HG03139 (cell line): ENCODE measurements around the gene BRD9.
"Not testable (repeated sequence)": the region's sequence is repeated elsewhere in the genome, so short reads cannot be mapped to it uniquely, and the experiment has no call there.

Experiments
- ATAC-seq: cut with Tn5 transposase; IDR thresholded peaks from one replicate; pipeline ENCODE4 v1.9.1; 2021; ENCODE audit not compliant: unreplicated experiment

Gene BRD9

DNA sequence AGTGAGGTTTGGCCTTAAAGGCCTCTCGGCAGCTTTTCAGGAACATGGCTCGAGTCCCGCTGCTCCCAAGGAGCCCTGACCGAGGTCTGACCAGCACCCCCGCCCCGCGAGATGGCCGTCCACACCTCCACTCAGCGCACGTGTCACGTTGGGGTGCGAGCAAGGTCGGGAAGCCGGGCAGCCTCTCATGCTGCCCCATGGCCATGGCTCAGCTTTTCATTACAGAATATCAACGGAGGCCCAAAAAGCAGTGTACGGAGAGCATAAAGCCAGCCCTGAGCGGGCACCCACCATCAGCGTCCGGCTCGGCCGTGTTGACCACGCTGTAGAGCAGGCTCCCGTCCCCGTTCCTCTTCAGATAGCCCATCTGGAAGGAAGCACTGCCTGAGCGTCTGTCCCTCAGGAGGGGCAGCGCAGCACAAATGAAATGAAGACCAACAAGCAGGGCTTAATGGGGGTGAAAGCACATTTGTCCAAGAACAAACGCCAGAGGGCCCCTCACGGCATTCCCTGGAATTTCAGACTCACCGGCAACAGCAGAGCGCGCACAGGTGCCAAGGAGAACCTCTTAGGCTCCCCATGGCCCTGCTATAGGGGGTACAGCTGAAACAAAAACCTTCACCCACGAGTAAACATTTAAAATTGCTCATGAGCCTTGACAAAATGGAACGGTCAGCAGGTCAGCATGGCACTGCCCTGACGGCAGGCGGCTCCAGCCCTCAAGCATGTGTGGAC, 11.6 kb downstream of the BRD9 start:
- no peak for ATAC-seq

DNA sequence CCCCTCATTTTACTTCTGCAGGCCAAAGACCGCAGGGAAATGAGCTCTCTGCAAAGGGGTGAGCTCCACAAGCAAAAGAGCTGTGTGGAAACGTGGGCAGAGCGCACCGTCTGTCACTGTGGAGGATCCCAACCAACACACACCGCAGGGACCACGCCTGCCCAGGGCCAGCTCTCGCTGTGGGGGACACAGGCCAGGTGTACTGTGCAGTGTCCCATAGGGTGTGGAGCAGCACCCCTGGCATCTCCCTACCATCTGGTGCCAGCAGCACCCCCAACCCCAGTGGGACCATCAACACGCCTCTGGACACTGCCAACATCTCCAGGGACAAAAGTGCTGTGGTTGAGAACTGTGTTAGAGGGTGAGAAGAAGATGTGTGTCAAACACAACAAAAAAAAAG, 13.9 kb downstream of the BRD9 start:
- not testable (repeated sequence) for ATAC-seq

DNA sequence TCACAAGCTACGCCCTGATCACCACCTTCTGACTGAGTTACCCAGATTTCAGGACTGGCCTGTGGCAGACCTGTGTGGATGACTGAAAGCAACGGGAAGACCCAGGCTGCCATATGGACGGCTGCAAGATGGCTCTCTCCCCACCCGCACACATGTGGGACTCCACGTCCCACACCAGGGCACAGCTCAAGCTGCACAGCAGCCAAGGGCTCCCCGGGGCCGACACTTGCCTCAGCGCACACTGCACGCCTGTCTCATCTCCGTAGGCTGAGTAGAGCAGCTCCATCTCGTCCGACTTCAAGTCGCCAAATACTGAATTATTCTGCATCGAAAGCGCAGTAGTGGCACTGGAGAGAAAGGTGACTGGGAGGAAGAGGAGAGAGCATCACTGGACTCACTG, 14.5 kb downstream of the BRD9 start:
- no peak for ATAC-seq

DNA sequence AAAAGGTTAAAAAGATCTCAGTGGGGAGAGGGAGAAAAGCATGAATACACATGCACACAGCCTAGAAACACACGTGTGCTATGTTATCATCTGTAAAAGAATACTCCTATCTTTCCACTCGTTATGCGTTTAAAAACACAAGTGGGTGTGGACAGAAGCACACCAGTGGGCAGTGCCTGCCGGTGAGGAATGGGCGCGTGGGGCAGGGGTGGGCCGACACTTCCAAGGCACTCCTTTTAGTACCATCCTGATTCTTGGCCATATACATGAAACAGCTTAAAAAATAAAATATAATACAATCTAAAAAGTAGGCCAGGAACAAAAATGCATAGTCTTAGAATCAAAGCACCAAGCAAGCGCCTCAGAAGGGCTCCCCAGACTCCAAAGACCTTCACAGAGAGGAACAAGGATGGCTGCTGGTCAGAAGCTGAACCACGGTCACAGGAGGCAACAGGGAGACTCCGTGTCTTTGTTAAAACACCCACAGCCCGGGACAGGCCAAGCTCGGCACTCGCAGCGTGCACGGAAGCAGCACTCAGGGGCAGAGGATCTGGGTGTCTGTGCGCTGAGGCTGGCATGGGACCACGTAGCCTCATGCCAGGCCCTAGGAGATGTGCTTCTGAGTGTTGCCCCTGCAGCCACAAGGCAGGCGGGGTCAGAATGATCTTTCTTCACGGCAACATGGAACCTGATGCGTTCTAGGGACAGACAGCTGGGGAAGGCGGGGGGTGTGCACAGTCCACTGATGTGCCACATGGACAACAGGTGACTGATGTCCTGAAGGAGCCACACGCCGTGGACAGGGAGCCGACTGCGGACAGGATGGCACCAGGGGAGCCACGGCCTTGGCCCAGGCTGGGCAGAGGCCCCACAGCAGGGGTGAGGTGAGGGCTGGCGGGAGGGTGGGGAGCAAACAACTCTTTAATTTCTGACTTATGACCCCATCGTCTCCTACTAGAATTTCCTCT, 15.9 kb downstream of the BRD9 start:
- no peak for ATAC-seq

DNA sequence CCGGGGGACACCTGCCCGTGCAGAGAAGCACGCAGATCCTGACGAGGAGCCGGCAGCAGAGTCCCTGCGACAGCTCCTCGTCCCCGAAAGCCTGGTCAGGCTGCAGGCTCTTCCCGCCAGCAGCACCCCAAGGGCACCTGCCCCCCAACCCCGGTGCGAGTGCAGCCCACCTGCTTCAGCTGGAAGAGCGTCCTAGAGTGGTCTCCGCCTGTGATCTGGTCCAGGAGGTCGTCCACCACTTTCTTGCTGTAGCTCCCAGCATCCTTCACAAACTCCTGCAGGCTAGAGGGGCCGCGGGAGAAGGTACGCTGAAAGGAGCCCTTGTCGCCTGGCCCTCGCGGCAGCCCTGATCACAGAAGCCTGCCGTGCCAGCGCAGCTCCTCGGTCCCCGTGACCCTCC, 16.7 kb downstream of the BRD9 start:
- no peak for ATAC-seq

DNA sequence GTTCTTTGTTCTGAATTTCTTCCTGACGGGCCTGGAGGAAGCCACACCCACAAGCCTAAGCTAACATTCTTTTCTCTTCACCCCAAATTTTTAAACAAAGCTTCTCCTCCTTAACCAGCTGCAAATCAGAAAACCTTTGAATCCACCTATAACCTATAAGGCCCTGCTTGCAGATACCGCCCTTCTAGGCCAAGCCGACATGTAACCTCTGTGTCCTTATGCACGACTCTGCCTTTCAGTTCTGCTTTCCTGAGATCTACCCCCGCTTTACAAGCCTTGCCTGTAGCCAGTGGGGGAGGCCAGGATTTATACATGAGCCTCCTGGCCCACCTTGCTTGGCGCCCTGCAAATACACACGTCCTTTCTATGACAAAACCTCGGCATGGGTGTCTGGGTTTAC, 19.3 kb downstream of the BRD9 start:
- ATAC-seq = no peak

DNA sequence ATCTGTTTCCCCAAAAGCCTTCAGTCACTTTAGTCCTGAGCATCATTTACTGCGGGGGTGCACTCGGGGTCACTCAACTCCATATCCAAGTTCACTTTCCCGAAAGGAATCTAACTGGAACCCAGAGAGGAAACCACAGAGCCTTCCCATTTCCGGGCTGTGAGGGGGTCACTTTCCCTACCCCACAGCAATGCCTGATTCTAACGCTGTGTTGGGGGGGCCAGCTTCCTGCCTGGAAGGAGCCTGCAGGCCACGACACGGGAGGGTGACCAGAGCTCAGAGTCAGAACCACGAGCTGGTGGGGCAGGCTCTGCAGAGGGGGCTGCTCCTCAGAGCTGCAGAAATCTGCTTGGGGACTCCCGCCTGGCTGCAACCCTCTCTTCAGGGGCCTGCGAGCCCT, 20.3 kb downstream of the BRD9 start:
- no peak for ATAC-seq

DNA sequence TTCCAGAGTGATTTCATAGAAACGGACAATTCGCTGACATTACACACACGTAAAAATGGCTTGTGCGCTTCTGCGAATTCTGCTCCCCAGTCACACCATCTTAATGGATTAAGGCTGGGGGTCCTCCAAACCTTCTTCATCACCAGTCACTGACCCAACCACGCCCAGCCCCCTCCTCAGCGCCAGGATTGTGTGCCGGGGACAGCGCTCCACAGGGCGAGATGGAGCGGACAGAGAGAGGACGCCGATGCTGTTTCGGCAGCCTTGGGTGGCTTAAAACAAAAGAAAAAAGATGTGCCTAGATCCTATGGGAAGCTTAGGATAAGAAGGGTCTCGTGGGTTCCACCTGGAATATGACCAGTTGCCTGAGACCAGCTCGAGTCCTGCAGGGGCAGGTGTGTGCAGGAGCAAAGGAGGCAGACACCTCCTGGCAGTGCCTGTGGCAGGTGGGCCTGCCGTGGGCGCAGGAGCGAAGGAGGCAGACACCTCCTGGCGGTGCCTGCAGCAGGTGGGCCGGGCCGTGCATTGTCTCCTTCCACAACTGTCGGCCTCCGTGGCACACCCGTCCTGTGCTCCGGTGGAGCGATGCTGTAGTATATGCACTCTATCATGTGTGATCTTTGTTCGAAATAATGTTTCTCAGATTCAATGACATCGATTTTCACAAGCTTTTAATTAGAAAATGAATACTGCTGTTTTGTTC, 20.9 kb downstream of the BRD9 start:
- ATAC-seq = no peak

DNA sequence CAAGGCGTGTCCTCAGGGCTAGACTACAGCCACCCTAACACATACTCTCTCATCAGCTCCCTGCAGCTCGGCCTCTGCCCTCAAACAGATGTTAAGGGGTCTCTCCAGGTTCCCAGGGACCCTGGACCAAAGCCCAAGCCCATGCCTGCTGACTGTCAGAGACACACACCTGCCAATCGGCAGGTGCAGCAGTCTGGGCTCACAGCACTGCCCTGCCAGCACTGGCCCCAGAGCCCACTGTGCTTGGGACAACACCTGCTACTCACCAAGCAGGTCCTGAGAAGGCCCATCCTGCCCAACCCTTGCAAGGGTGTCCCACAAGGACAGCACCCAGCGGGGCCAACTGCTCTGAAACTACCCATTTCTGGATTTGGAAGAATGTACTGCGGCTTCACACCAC, 21.6 kb downstream of the BRD9 start:
- no peak for ATAC-seq

DNA sequence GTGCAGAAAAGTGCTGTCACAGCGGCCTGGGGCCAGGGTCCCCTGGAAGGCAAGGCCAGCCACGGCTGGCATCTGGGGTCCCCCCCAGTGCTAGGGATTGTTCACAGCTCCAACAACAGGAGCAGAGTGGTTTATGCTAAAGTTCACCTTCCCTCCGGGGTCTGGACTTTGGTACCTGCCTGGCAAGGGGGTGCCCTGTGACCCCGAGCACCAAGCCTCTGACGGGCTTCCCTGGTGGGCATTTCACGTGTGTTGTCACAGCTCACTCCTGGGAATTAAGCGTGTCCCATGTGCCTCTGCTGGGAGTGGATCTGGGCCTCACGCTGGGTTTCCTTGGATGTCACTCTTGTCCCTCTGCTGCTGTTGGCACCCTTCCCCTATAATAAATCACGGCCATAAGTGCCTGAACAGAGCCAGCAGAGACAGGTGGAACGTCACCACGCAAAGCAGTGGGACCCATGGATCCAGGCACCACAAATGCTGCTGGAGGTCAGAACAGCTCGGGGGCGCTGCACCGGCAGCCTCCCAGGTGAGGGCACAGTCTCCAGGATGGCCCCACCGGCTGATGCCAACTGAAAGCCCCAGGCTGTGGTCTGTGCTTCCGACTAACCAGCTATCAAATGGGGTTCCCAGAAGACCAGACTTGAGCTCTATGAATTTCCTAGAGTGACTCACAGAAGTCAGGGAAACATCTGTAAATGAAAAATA, 24.0 kb downstream of the BRD9 start:
- ATAC-seq = no peak

DNA sequence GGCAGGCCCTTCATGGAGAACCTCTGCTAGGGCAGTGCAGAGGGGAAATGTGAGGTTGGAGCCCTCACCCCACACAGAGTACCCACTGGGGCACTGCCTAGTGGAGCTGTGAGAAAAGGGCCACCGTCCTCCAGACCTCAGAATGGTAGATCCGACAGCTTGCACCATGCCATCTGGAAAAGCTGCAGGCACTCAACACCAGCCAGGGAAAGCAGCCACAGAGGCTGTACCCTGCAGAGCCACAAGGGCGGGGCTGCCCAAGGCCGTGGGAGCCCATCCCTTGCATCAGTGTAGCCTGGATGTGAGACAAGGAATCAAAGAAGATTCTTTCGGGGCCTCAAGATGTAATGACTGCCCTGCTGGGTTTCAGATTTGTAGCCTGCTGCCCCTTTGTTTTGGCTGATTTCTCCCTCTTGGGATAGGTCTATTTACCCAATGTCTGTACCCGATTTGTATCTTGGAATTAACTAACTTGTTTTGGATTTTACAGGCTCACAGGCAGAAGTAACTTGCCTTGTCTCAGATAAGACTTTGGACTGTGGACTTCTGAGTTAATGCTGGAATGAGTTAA, 25.2 kb downstream of the BRD9 start:
- ATAC-seq = no peak

DNA sequence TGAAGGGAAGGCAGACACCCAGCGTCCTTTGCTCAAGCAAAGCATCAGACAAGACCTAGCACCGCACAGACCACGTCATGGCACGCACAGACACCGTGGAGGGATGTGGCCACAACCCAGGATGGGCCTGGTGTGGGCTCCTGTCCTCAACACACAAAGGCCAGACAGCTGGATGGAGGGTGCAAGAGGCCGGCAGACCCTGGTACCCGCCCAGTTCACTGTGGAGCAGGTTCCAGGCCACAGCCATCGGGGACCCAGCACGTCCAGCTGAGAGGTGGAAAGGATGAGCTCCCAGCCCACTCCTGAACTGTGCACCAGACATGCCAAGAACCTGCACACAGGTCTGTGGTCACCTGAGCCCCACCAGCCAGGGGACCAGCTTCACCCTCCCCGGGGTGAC, 26.8 kb downstream of the BRD9 start:
- ATAC-seq = no peak

DNA sequence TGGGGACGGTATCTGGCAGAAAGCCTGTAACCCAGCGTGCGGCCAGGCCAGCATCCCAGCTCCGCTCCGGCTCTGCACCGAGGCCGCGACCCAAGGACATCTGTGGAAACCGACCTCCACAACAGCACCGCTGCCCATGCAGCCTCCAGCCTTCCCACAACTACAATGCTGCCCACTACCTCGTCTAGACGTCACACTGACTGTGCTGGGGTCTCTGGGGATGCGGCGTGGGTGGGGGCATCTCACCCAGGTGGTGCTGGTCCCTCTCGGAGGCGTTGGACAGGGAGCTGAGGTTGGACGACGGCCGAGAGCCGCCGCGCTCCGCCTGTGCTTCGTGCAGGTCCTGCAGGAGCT, 27.5 kb downstream of the BRD9 start:
- ATAC-seq = no peak

DNA sequence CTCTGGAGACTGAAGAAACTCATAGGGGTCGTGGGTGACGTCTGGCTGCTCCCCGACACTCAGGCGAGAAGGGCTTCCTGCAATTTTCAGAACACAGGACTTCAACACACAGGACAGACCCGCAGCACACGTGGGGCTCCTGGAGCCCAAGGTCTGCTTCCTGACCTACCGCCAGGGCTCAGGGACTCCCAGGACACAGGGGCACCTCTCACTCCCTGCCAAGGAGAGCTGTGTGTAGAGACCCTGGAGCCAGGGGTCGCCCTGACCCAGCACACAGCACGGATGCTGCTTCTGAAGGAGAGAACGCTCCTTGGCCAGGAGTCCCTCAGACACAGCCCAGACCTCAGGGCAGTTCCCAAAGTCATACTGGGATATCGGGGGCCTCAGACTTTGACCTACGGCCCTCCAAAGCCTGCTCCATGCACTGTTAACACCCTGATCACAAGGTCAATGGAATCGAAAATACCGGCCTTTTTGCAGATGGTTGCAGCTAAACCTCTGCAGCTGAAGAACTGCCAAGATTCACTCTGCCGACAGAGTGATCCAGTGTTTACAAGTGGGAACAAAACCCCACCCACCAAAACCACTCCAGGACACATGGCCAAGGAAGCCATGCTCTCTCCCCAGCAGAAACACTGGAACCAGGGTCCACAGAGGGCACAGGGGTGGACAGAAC, 28.0 kb downstream of the BRD9 start:
- ATAC-seq = no peak

DNA sequence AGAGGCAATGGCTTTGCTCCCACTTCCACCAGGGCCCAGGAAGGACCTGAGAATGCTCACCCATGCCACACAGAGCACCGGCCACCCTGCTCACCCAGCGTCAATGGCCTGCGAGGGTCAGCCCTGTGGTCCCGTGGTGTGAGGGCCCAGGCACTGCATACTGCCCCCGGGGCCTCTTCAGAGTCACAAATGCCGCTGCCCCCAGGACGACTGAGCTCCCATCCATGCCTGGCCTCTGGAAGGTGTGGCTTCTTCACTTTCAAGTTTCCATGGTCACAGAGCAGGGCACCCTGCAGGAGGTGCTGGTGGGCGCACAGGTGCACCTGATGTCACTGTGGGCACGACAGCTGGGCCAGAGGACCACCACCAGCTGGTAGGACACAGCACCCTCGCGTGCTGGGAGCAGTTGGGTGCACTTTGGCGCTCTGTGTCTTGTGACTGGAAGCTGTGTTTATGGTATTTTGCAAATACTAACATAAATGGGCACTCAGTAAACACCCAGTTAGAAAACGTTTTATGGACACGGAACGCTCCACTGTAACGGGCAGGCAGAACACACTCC, 29.3 kb downstream of the BRD9 start:
- no peak for ATAC-seq

DNA sequence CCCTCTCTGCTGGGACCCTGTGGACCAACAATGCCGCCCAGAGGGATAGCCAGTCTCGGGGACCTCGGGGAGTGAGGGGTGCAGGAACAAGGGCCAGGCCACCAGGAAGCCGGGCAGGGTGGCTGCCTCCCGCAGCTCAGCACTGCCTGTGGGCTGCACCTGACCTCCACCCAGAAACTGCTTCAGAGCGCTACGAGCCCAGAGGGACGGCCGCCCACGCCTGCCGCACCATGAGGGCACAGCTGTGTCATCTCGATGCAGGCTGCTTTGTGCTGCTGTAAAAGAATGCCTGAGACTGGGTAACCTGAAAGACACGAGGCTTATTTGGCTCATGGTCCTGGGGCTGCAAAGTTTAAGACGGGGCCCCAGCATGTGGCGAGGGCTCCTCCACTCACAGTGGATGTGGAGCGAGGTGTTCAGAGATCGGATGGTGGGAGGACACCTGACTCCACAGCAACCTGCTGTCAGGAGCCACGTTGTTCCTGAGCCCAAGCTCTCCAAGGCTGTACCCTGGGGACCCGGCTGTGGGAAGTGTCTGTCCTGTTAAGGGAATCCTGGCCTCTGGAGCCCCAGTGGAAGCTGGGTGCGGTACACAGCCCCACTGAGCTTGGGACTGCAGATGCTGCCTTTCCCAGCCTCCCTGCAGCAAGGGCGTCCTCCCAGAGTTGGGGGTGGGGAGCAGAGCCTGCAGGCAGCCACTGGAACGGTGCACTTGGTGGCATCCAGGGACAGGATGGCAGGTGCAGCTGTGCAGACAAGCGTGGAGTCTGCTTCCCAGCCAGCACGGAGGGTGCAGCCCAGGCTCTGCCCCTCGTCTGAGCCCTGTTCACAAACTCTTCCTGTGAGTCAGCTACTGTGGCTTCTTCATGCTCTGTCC, 30.0 kb downstream of the BRD9 start:
- no peak for ATAC-seq

DNA sequence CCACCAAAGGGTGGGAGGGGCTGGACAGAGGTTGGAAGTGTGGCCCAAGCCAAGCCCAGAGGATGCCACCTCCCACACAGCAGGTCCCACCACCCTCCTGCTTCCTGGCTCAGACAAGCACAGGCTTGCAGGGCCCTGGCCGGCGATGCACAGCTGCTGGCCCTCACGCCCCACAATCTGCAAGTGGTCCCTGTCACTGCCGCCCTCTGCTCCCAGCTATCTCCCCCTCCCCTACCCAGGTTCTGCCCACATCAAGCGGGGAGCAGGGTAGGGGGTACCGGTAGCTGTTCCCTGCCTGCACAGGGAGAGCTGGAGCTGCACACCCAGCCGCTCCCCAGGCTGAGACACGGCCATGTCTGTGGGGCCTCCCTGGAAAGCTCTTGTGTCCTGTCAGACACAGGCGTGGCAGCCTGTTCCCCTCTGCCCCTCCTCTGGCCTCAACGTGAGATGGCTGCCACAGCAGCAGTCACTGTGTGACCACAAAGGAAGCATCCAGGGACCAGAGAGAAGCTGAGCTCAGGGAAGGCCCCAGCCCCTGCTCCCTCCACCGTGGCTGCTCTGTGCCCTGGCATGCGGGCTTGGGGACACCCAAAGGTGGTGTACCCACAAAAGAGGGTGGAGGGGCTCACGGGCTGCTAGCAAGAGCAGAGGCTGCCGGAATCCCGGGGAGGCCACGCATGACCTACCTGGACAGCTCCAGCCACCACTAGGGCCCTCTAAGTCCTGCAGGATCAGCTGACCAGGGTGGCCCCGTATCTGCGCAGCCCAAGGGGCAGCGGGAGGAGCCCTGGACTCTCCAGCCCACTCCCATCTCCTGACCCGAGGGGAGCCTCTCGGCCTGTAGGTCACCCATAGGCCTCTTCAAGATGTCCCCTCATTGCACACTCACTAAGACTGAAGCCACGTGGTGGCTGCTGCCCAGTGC, 30.9 kb downstream of the BRD9 start:
- ATAC-seq = no peak
